ENCODE results near the gene HBM.
"Not testable (repeated sequence)": the region's sequence is repeated elsewhere in the genome, so short reads cannot be mapped to it uniquely, and the experiment has no call there.

Gene HBM

GRCh38 chr16:144797-145252, 21.0 kb upstream of the HBM start:
- no peak for DNase-seq (ENCODE audit: low read depth in 2 of 3, low spot score in 1 of 3)

- no peak for DNase-seq (ENCODE audit: low read depth in 2 of 3, low spot score in 1 of 3)
Measured at GRCh38 chr16:146646-147045, 19.1 kb upstream of the HBM start.

- DNase-seq (ENCODE audit: low read depth in 2 of 3, low spot score in 1 of 3), result no peak
Measured at GRCh38 chr16:149024-149660, 16.6 kb upstream of the HBM start.

GRCh38 chr16:152141-153128, 13.3 kb upstream of the HBM start, which contains the start of gene HBZ:
TSS of gene HBZ (plus strand) at chr16:152644. CDS start at chr16:152910, 266 bp downstream.
- DNase-seq (ENCODE audit: low read depth in 2 of 3, low spot score in 1 of 3), result no peak

GRCh38 chr16:153129-153521, 12.7 kb upstream of the HBM start:
- DNase-seq (ENCODE audit: low read depth in 2 of 3, low spot score in 1 of 3), result not testable (repeated sequence)

GRCh38 chr16:153550-154216, 12.1 kb upstream of the HBM start:
- not testable (repeated sequence) for DNase-seq (ENCODE audit: low read depth in 2 of 3, low spot score in 1 of 3)

GRCh38 chr16:154217-155030, 11.4 kb upstream of the HBM start:
- no peak for DNase-seq (ENCODE audit: low read depth in 2 of 3, low spot score in 1 of 3)

GRCh38 chr16:155031-155398, 10.8 kb upstream of the HBM start:
- no peak for DNase-seq (ENCODE audit: low read depth in 2 of 3, low spot score in 1 of 3)

GRCh38 chr16:159136-159849, 6.5 kb upstream of the HBM start:
- DNase-seq (ENCODE audit: low read depth in 2 of 3, low spot score in 1 of 3), result no peak

- not testable (repeated sequence) for DNase-seq (ENCODE audit: low read depth in 2 of 3, low spot score in 1 of 3)
Measured at GRCh38 chr16:160242-160641, 5.5 kb upstream of the HBM start.

- DNase-seq (ENCODE audit: low read depth in 2 of 3, low spot score in 1 of 3), result no peak
Measured at GRCh38 chr16:160691-161190, 5.0 kb upstream of the HBM start.

GRCh38 chr16:162271-162991, 3.3 kb upstream of the HBM start:
- no peak for DNase-seq (ENCODE audit: low read depth in 2 of 3, low spot score in 1 of 3)

- not testable (repeated sequence) for DNase-seq (ENCODE audit: low read depth in 2 of 3, low spot score in 1 of 3)
Measured at GRCh38 chr16:163139-163538, 2.6 kb upstream of the HBM start.

GRCh38 chr16:163696-164095, 2.1 kb upstream of the HBM start:
- not testable (repeated sequence) for DNase-seq (ENCODE audit: low read depth in 2 of 3, low spot score in 1 of 3)

- DNase-seq (ENCODE audit: low read depth in 2 of 3, low spot score in 1 of 3), result not testable (repeated sequence)
Measured at GRCh38 chr16:164134-164823, 1.5 kb upstream of the HBM start.

GRCh38 chr16:164827-165538, 795 bp upstream of the HBM start:
- no peak for DNase-seq (ENCODE audit: low read depth in 2 of 3, low spot score in 1 of 3)

- no peak for DNase-seq (ENCODE audit: low read depth in 2 of 3, low spot score in 1 of 3)
Measured at GRCh38 chr16:166375-167121, 770 bp downstream of the HBM start.

Data from stimulated activated CD4-positive, alpha-beta T cell treated with anti-CD3 and anti-CD28 coated beads, Interleukin-12 subunit alpha, Interleukin-12 subunit beta, amount 100 ng/mL, for 48 hours (primary cell).